Neural crest cell (in vitro differentiated cells): Measurements from ENCODE around the gene MAIP1. TPM values are rescaled to one million over a fixed set of nuclear protein-coding genes. Genes with fewer than 3 reads are reported as not detected.
"Not testable (repeated sequence)": the region's sequence is repeated elsewhere in the genome, so short reads cannot be mapped to it uniquely, and the experiment has no call there.

Source experiments
- DNase-seq: peaks from one replicate; pipeline ENCODE4 v3.0.0; 2021; ENCODE audit warnings: low read depth, mixed read lengths, low spot score
- H3K27ac Mint-ChIP-seq: one replicate; pipeline ENCODE4 v1.8.0; 2021; ENCODE audit warnings: mild to moderate bottlenecking, mixed read lengths; ENCODE audit not compliant: unreplicated experiment
- H3K27me3 Mint-ChIP-seq: 2 replicates; pipeline ENCODE4 v1.8.0; 2021; ENCODE audit warnings: low read depth, mild to moderate bottlenecking, mixed read lengths
- H3K36me3 Mint-ChIP-seq: 2 replicates; pipeline ENCODE4 v1.8.0; 2021; ENCODE audit warnings: low read depth, mild to moderate bottlenecking, mixed read lengths
- H3K4me1 Mint-ChIP-seq: 2 replicates; pipeline ENCODE4 v1.8.0; 2021; ENCODE audit warnings: mixed read lengths
- H3K4me3 Mint-ChIP-seq: one replicate; pipeline ENCODE4 v1.8.0; 2021; ENCODE audit warnings: mild to moderate bottlenecking, mixed read lengths
- H3K9me3 Mint-ChIP-seq: 2 replicates; pipeline ENCODE4 v1.8.0; 2021; ENCODE audit warnings: mixed read lengths
- total RNA-seq: library from RNA; stranded (reverse); gene quantifications from 2 replicates; pipeline ENCODE4 v1.2.1, GENCODE V29; 2021
- TF ChIP-seq, protein P1 (sequence below): fragments of 200-600 bp; sonication (generic); conservative IDR thresholded peaks from 2 replicates; pipeline ENCODE4 v1.5.0; 2021; ENCODE audit warnings: antibody characterized with exemption, mild to moderate bottlenecking

Gene MAIP1
- total RNA-seq, 1 donor from 2014 or later, result 23.1 TPM

DNA sequence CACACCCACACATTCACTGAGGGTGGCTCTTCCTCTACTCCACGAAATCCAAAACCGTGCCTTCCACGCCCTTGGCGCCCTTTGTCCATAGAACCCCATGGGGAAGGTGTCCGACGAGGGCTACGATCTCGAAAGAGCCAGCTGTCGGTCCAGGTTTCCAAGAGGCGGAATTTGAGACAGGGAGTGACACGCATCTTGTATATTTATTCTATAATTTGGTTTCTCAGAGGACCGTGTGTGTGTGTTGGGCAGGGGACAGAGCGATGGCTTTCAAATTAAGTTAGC is 43.6 kb upstream of the MAIP1 start:
- H3K27me3 Mint-ChIP-seq, result no peaks in the 10 kb centered on the region
- DNase-seq, result no peak
- H3K4me1 Mint-ChIP-seq, result peaks cover 31% of the 10 kb centered on the region
- peaks cover 8% of the 10 kb centered on the region for H3K9me3 Mint-ChIP-seq
- peaks cover 21% of the 10 kb centered on the region for H3K36me3 Mint-ChIP-seq
- peak overlapping the region; percentile 93 for H3K4me3 Mint-ChIP-seq
- TF ChIP-seq, protein P1, sequence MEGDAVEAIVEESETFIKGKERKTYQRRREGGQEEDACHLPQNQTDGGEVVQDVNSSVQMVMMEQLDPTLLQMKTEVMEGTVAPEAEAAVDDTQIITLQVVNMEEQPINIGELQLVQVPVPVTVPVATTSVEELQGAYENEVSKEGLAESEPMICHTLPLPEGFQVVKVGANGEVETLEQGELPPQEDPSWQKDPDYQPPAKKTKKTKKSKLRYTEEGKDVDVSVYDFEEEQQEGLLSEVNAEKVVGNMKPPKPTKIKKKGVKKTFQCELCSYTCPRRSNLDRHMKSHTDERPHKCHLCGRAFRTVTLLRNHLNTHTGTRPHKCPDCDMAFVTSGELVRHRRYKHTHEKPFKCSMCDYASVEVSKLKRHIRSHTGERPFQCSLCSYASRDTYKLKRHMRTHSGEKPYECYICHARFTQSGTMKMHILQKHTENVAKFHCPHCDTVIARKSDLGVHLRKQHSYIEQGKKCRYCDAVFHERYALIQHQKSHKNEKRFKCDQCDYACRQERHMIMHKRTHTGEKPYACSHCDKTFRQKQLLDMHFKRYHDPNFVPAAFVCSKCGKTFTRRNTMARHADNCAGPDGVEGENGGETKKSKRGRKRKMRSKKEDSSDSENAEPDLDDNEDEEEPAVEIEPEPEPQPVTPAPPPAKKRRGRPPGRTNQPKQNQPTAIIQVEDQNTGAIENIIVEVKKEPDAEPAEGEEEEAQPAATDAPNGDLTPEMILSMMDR, result no peak
- peak overlapping the region; percentile 97 for H3K27ac Mint-ChIP-seq

DNA sequence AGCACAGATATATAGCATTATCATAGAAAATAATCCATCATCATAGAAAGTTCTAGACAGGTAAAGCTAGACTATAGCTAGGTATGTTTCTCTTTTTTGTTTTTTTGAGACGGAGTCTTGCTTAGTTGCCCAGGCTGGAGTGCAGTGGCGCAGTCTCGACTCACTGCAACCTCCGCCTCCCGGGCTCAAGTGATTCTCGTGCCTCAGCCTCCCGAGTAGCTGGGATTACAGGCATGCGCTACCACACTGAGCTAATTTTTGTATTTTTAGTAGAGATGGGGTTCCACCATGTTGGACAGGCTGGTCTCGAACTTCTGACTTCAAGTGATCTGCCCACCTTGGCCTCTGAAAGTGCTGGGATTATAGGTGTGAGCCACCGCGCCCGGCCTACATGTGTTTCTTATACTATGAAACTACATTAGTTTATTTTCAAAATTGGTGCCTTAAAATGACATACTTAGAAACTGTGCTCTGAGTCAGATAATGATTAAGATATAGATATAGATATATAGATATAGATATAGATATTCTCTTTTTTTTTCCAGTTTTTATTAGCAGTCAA is 42.7 kb upstream of the MAIP1 start:
- not testable (repeated sequence) for H3K27ac Mint-ChIP-seq, H3K27me3 Mint-ChIP-seq, DNase-seq
- Mint-ChIP-seq H3K9me3 (peaks cover 12% of the 10 kb centered on the region), H3K4me3 (peak overlapping the region; percentile 93), H3K36me3 (peaks cover 29% of the 10 kb centered on the region), H3K4me1 (peaks cover 31% of the 10 kb centered on the region)

DNA sequence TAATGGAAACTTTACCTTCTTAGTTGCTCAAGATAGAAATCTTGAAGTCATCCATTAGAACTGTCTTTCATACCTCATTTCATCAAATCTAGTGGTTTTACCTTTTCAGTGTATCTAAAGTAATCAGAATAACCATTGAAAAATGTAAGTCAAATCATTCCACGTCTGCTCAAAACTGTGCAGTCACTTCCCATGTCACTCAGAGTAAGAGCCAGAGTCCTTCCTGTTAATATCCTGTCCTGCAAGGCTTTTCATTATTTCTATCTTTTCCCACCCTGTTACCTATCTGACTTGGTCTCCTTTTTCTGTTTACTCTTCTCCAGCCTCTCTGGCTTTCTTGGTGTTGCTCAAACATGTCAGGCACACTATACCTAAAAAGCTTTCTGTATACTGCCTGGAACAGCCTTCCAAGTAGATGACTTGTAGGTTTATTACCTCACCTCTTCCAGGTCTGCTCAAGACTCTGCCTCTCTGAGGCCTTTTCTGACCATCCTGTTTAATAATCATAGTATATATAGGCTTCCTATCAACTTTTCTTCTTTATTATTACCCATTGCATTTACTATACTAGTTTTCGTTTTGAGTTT is 40.9 kb upstream of the MAIP1 start:
- peak overlapping the region; percentile 56 for H3K4me3 Mint-ChIP-seq
- no peak overlapping the region for H3K27ac Mint-ChIP-seq
- H3K27me3 Mint-ChIP-seq, result no peaks in the 10 kb centered on the region
- DNase-seq, result no peak
- TF ChIP-seq, protein P1, result no peak
- peaks cover 31% of the 10 kb centered on the region for H3K4me1 Mint-ChIP-seq
- peaks cover 40% of the 10 kb centered on the region for H3K36me3 Mint-ChIP-seq
- peaks cover 15% of the 10 kb centered on the region for H3K9me3 Mint-ChIP-seq

DNA sequence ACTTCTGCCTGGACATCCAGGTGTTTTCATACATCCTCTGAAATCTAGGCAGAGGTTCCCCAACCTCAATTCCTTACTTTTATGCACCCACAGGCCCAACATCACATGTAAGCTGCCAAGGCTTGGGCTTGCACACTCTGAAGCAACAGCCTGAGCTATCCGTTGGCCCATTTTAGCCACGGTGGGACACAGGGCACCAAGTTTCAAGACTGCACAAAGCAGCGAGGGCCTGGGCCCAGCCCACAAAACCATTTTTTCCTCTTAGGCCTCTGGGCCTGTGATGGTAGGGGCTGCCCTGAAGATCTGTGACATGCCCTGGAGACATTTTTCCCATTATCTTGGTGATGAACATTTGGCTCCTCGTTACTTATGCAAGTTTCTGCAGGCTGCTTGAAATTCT is 38.4 kb upstream of the MAIP1 start:
- Mint-ChIP-seq H3K36me3 (peaks cover 45% of the 10 kb centered on the region), H3K4me1 (peaks cover 17% of the 10 kb centered on the region), H3K9me3 (peaks cover 14% of the 10 kb centered on the region), H3K4me3 (peak overlapping the region; percentile 23), H3K27me3 (no peaks in the 10 kb centered on the region), H3K27ac (no peak overlapping the region)
- TF ChIP-seq, protein P1, result no peak
- DNase-seq, result no peak

DNA sequence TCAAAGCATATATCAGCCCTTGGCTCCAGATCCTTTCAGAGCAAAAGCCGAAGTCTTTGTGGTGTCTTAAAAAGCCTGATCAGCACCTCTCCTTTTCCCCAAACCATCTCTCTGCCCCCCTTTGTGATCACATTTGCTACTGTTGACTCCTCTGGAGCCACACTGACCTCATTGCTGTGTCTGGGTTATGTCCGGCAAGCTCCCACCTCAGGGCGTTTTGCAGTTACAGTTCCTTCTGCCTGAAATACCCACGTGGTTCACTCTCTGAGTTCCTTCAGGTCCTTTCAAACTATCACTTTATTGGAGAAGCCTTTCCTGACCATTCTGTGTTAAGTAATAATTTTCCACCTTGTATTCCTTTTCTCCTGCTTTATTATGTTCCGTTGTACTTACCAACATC is 32.5 kb upstream of the MAIP1 start:
- DNase-seq, result no peak
- peaks cover 5% of the 10 kb centered on the region for H3K9me3 Mint-ChIP-seq
- peak overlapping the region; percentile 10 for H3K27ac Mint-ChIP-seq
- H3K4me3 Mint-ChIP-seq, result no peak overlapping the region
- TF ChIP-seq, protein P1, result no peak
- peaks cover 11% of the 10 kb centered on the region for H3K4me1 Mint-ChIP-seq
- H3K27me3 Mint-ChIP-seq, result no peaks in the 10 kb centered on the region
- H3K36me3 Mint-ChIP-seq, result peaks cover 23% of the 10 kb centered on the region

DNA sequence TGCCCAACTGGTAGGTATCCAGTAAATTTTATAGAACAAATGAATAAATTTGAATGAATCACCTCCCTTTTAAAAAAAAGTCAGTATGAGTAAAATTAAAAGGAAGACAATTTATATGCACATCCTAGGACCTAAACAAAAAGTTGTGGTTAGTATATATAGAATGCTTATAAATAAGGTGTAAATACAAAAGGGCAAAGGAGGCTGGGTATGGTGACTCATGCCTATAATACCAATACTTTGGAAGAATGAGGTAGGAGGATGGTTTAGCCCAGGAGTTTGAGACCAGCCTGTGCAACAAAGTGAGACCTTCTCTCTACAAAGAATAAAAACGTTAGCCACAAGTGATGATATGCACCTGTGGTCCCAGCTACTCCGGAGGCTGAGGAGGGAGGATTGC is 31.5 kb upstream of the MAIP1 start:
- peaks cover 17% of the 10 kb centered on the region for H3K36me3 Mint-ChIP-seq
- no peak overlapping the region for H3K4me3 Mint-ChIP-seq
- no peak for DNase-seq
- TF ChIP-seq, protein P1, result no peak
- no peaks in the 10 kb centered on the region for H3K27me3 Mint-ChIP-seq
- no peak overlapping the region for H3K27ac Mint-ChIP-seq
- H3K4me1 Mint-ChIP-seq, result peaks cover 16% of the 10 kb centered on the region
- peaks cover 2% of the 10 kb centered on the region for H3K9me3 Mint-ChIP-seq
